Omental fat pad (tissue), 4 donors: ENCODE data around the gene FAAH2. TPM values are rescaled to one million over a fixed set of nuclear protein-coding genes. Genes with fewer than 3 reads are reported as not detected.
"Not testable (repeated sequence)": the region's sequence is repeated elsewhere in the genome, so short reads cannot be mapped to it uniquely, and the experiment has no call there.

Experiments
- ATAC-seq: fragments of 150-250 bp; one replicate; pipeline ENCODE4 v1.9.1; 2016; ENCODE audit warnings: mild to moderate bottlenecking, moderate library complexity; ENCODE audit not compliant: low FRiP score
- DNase-seq: peaks from one replicate; pipeline ENCODE4 v3.0.0-alpha.2; 2019; ENCODE audit warnings: low spot score
- total RNA-seq, 4 donors: library from RNA; depleted of rRNA; stranded (reverse); fragments of >200 nt; gene quantifications; one replicate each; pipeline ENCODE4 v1.1.0, GENCODE V29; 2016
- TF ChIP-seq, protein P1 (sequence below), 3 donors: fragments of 450-650 bp; IDR thresholded peaks; one replicate each; pipeline ENCODE4 v1.5.1; 2016 to 2017; ENCODE audit warnings: antibody characterized with exemption in 3 of 3, mild to moderate bottlenecking in 3 of 3, moderate library complexity in 2 of 3

The FAAH2 gene
- total RNA-seq, 4 donors from 2014 or later = 0.79 to 8.4 (median 2.3) TPM

GRCh38 chrX:57379296-57379695 is 92.8 kb downstream of the FAAH2 start:
- no peak for DNase-seq
- ATAC-seq = no peak
- TF ChIP-seq, protein P1, sequence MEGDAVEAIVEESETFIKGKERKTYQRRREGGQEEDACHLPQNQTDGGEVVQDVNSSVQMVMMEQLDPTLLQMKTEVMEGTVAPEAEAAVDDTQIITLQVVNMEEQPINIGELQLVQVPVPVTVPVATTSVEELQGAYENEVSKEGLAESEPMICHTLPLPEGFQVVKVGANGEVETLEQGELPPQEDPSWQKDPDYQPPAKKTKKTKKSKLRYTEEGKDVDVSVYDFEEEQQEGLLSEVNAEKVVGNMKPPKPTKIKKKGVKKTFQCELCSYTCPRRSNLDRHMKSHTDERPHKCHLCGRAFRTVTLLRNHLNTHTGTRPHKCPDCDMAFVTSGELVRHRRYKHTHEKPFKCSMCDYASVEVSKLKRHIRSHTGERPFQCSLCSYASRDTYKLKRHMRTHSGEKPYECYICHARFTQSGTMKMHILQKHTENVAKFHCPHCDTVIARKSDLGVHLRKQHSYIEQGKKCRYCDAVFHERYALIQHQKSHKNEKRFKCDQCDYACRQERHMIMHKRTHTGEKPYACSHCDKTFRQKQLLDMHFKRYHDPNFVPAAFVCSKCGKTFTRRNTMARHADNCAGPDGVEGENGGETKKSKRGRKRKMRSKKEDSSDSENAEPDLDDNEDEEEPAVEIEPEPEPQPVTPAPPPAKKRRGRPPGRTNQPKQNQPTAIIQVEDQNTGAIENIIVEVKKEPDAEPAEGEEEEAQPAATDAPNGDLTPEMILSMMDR (IDR thresholded peaks at IDR 0.05) = no peak

- DNase-seq = no peak
Measured at GRCh38 chrX:57380026-57380796, 93.7 kb downstream of the FAAH2 start.

DNA sequence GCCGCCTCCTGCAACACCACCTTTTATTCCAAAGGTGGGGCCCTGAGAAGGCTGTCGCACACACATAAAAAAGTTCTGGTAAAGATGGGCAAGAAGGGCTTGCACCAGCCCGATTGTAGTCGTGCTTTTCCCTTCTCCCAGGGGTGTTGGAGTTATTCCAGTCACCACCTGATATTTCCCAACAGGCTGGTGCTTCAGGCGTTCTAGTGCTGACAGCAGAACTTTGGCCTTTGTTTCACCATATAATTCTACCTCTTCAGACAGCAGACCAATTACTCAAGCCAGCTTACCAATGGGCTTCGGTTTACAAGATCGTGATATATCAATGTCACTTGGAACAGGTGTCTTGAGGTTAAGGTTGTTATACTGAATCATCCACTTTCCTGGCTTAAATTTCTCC is 107.7 kb downstream of the FAAH2 start:
- not testable (repeated sequence) for ATAC-seq, DNase-seq

More at GRCh38 chrX:57380026-57380796, 93.7 kb downstream of the FAAH2 start:
- no peak for ATAC-seq
- TF ChIP-seq, protein P1 (IDR thresholded peaks at IDR 0.05) = no peak

DNA sequence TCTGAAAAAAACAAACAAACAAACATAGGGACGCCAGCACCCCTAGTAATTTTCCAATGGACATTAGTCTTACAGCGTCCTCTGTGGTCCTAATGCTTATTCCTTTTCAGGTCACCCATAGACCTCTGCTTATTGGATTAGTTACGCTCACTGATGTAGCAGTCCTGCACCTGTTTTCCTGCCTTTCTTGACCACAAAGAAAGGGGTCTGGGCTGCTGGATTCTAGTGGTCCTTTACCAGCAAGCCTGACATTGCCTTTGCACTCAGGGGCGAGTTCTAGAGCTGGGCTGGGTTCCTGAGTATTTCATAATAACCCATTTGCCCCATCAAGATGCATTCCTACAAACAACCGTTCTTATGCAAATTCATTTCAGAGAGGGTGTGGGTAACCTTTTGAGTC is 116.7 kb downstream of the FAAH2 start:
- not testable (repeated sequence) for DNase-seq, ATAC-seq

GRCh38 chrX:57406149-57406548 is 119.6 kb downstream of the FAAH2 start:
- TF ChIP-seq, protein P1 (IDR thresholded peaks at IDR 0.05) = no peak
- no peak for DNase-seq
- ATAC-seq = no peak

GRCh38 chrX:57417827-57418226 is 131.3 kb downstream of the FAAH2 start:
- ATAC-seq (no peak), DNase-seq (no peak)
- TF ChIP-seq, protein P1 (IDR thresholded peaks at IDR 0.05) = no peak

DNA sequence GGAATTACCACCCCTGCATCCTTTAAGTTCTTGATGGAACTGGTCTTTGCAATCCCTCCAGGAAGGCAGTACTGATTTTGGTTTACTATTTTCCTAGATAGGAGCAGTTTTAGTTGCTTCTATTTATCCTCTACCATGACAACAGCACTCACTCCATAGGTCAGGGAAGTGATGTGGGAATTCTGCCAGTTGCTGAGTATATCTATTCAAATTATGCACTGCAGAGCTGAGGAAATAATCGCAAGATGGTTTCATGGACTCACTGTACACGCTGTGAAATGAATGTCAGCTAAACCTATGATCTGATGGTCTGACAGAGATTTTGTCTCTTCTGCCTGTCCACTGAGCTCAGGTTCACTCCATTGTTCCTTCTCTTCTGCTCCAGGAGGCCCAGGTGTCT is 135.8 kb downstream of the FAAH2 start:
- ATAC-seq = no peak
- TF ChIP-seq, protein P1 (IDR thresholded peaks at IDR 0.05) = no peak

GRCh38 chrX:57422790-57423189 is 136.3 kb downstream of the FAAH2 start:
- ATAC-seq = no peak
- DNase-seq = no peak
- TF ChIP-seq, protein P1 (IDR thresholded peaks at IDR 0.05) = no peak

More for the DNA sequence above, 135.8 kb downstream of the FAAH2 start:
- DNase-seq = no peak
